Spleen (tissue), 11 donors: Measurements from ENCODE around the gene ACTN4. TPM values are rescaled to one million over a fixed set of nuclear protein-coding genes. Genes with fewer than 3 reads are reported as not detected.

Source experiments
- DNase-seq: peaks from one replicate; pipeline ENCODE4 v3.0.0-alpha.2; 2020
- H3K27ac ChIP-seq, 8 donors: fragments of 200-600 bp; sonication (generic) in 7 of 8; 1 replicate in 4 of 8; 2 replicates in 4 of 8; pipeline versions ENCODE4 v1.5.0 to v1.8.0; 2016 to 2021; ENCODE audit warnings: inconsistent platforms in 4 of 8, mild to moderate bottlenecking in 4 of 8, moderate library complexity in 1 of 8
- H3K27me3 ChIP-seq, 7 donors: fragments of 200-600 bp; sonication (generic) in 6 of 7; replicated peaks in 1 of 7; 1 replicate in 4 of 7; 2 replicates in 3 of 7; pipeline versions ENCODE4 v1.5.0 to v1.8.0; 2016 to 2021; ENCODE audit warnings: inconsistent platforms in 3 of 7, mild to moderate bottlenecking in 1 of 7
- H3K36me3 ChIP-seq, 6 donors: fragments of 200-600 bp; sonication (generic) in 5 of 6; 1 replicate in 4 of 6; 2 replicates in 2 of 6; pipeline versions ENCODE4 v1.5.0 to v1.8.0; 2016 to 2021; ENCODE audit warnings: inconsistent platforms in 2 of 6
- H3K4me1 ChIP-seq, 6 donors: fragments of 200-600 bp; sonication (generic) in 5 of 6; 1 replicate in 3 of 6; 2 replicates in 3 of 6; pipeline versions ENCODE4 v1.5.0 to v1.8.0; 2016 to 2021; ENCODE audit warnings: inconsistent platforms in 3 of 6
- H3K4me3 ChIP-seq, 8 donors: fragments of 200-600 bp; sonication (generic) in 7 of 8; 1 replicate in 4 of 8; 2 replicates in 4 of 8; pipeline versions ENCODE4 v1.5.0 to v1.8.0; 2016 to 2021; ENCODE audit warnings: inconsistent platforms in 4 of 8, mild to moderate bottlenecking in 4 of 8, moderate library complexity in 2 of 8
- H3K9me3 ChIP-seq, 8 donors: fragments of 200-600 bp; sonication (generic) in 7 of 8; 1 replicate in 4 of 8; 2 replicates in 4 of 8; pipeline versions ENCODE4 v1.5.0 to v1.8.0; 2016 to 2021; ENCODE audit warnings: inconsistent platforms in 4 of 8
- POLR2A ChIP-seq, 3 donors: fragments of 450-650 bp; IDR thresholded peaks; one replicate each; pipeline ENCODE4 v1.5.1; 2017; ENCODE audit warnings: antibody characterized with exemption in 3 of 3, mild to moderate bottlenecking in 1 of 3
- POLR2AphosphoS5 ChIP-seq, 3 donors: sonication (generic); formaldehyde crosslinking; IDR thresholded peaks; one replicate each; pipeline ENCODE4 v1.5.1; 2017; ENCODE audit warnings: antibody characterized with exemption in 3 of 3
- WGBS, 5 donors: extraction: QIAGEN DNeasy Blood & Tissue Kit in 3 of 5; methylation state at CpG; one replicate each; pipeline versions ENCODE4 v1.1.5 to v1.1.7; 2013 to 2018; 5-methylcytosine and 5-hydroxymethylcytosine counted together
- intact Hi-C: fragments of 100-400 bp; cut with DNase I; formaldehyde crosslinking; loops from one replicate; pipeline ENCODE4 v1.15.0; 2023; ENCODE audit warnings: low total_unique reads
- polyA plus RNA-seq, 3 donors: library from polyadenylated mRNA; stranded (reverse); fragments of 200-250 nt; gene quantifications; one replicate each; pipeline ENCODE4 v1.2.1, GENCODE V29; 2013
- total RNA-seq, 7 donors: library from RNA; depleted of rRNA in 3 of 7; stranded (reverse); fragments of >200 nt in 3 of 7; fragmentation: NEBNext Ultra II Directional in 4 of 7; extraction: Animal tissue kit (Norgen Biotek cat#: 25700) in 4 of 7; gene quantifications; one replicate each; pipeline versions ENCODE4 v1.1.0 to v1.2.1, GENCODE V29; 2016 to 2021
- TF ChIP-seq, protein P1 (sequence below), 11 experiments: fragments of 200-600 bp in 7 of 11; fragments of 450-650 bp in 4 of 11; sonication (generic) in 4 of 11; IDR thresholded peaks in 8 of 11; conservative IDR thresholded peaks in 3 of 11; 1 replicate in 7 of 11; 2 replicates in 4 of 11; pipeline versions ENCODE4 v1.4.0 to v1.8.0; 2016 to 2021; ENCODE audit warnings: antibody characterized with exemption in 11 of 11, inconsistent platforms in 4 of 11, mild to moderate bottlenecking in 1 of 11
- donor health status: healthy with polysubstance abuse.
- donor health status: DM: no; HTN: no; CAD: no; lungs with moderate emphysema.
- donor health status: DM: no; HTN: no; CAD: no.
- donor health status: Bipolar disorder and iron deficiency.
- donor health status: healthy.
- donor health status: DM: no; HTN: no; CAD: no.
- donor health status: DM: yes; HTN: yes; CAD: no.

The ACTN4 gene
- total and polyA plus RNA-seq, 10 donors = 39.3 to 621 (median 408) TPM

DNA sequence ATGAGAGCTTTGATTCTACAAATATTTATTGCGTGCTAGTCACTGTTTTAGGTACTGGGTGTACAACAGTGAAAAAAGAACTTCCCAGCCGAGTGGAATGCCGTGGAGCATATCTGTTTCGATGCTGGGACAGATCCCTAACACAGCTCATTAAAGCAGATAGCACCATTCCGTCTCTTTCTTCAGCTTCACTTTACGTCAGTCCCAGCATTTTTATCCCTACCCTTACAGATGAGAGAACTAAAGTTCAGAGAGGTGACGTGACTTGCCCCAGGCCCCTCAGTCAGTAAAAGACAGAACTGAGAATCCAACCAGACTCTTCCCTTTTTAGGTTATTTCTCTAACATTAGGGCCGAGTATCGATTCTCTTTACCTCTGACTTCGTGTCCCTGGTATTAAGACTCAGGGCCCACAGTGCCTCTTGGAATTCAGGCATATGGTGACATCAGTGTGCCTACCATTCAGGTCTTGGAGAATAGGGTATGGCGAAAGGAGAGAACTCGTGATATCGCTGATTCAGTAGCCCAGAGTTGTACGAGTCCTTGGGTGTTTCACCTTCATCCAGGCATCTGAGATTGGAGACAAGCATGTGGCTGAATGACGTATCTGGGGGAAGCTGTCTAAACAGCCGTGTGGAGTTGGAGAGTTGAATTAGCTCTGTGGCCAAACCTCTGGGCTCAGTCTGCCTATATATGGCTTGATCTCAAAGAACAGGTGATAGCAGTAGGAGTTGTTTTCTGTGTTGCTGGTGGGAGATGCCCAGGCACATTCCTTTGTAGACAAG lies 27.1 kb downstream of the ACTN4 start:
- DNase-seq = no peak
- Histone ChIP-seq H3K4me3 (no peak overlapping the region), H3K9me3 (no peaks in the 10 kb centered on the region), H3K36me3 (peaks cover 0 to 35% (median 0%) of the 10 kb centered on the region in 6 donors), H3K4me1 (peaks cover 54 to 96% (median 87%) of the 10 kb centered on the region in 6 donors), H3K27me3 (no peaks in the 10 kb centered on the region), H3K27ac (peak overlapping the region; percentile 48 to 91 (median 66))
- intact Hi-C loops = no loop called here
- 62 to 78% (median 70%) methylated on average over 16 of the region's 16 CpGs for WGBS, 5 donors
- TF ChIP-seq, protein P1, sequence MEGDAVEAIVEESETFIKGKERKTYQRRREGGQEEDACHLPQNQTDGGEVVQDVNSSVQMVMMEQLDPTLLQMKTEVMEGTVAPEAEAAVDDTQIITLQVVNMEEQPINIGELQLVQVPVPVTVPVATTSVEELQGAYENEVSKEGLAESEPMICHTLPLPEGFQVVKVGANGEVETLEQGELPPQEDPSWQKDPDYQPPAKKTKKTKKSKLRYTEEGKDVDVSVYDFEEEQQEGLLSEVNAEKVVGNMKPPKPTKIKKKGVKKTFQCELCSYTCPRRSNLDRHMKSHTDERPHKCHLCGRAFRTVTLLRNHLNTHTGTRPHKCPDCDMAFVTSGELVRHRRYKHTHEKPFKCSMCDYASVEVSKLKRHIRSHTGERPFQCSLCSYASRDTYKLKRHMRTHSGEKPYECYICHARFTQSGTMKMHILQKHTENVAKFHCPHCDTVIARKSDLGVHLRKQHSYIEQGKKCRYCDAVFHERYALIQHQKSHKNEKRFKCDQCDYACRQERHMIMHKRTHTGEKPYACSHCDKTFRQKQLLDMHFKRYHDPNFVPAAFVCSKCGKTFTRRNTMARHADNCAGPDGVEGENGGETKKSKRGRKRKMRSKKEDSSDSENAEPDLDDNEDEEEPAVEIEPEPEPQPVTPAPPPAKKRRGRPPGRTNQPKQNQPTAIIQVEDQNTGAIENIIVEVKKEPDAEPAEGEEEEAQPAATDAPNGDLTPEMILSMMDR (IDR thresholded peaks at IDR 0.05 in 8 of 11, conservative IDR thresholded peaks at IDR 0.05 in 3 of 11) = no peak
- peak in 1 of 3 donors; percentile 17 for TF ChIP-seq POLR2AphosphoS5 (IDR thresholded peaks at IDR 0.05)

DNA sequence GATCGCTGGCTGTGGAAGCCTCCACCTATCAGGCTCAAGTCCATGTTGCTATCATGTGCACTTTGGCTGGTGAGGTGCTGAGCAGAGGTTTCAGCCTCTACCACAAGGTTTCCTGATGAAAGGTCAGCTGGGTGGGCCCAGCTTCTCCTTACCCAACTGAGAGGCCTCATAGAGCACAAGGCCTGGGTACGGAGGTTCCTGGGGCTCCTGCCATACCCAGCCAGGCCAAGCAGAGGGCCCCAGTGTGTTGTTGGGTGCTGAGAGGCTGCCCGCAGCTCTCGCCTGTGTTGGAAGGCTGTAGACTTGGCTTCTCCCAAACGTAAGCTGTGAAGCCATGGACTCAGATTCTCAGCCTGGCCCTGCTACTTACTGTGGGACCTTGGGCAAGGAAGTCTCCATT lies 28.2 kb downstream of the ACTN4 start:
- peak overlapping the region; percentile 48 to 91 (median 66) for H3K27ac ChIP-seq
- H3K9me3 ChIP-seq = no peaks in the 10 kb centered on the region
- intact Hi-C loops = no loop called here
- no peaks in the 10 kb centered on the region for H3K27me3 ChIP-seq
- peaks cover 0 to 38% (median 0%) of the 10 kb centered on the region in 6 donors for H3K36me3 ChIP-seq
- DNase-seq = no peak
- 59 to 78% (median 69%) methylated on average over 1 to 5 of the region's 5 CpGs for WGBS, 5 donors
- peaks cover 53 to 96% (median 86%) of the 10 kb centered on the region in 6 donors for H3K4me1 ChIP-seq
- TF ChIP-seq, protein P1 (IDR thresholded peaks at IDR 0.05 in 8 of 11, conservative IDR thresholded peaks at IDR 0.05 in 3 of 11) = peak in 5 of 11 experiments; percentile 12 to 42 (median 26)
- no peak for TF ChIP-seq POLR2A (IDR thresholded peaks at IDR 0.05)
- TF ChIP-seq POLR2AphosphoS5 (IDR thresholded peaks at IDR 0.05) = peak; percentile 33 to 42 (median 36)
- H3K4me3 ChIP-seq = no peak overlapping the region

DNA sequence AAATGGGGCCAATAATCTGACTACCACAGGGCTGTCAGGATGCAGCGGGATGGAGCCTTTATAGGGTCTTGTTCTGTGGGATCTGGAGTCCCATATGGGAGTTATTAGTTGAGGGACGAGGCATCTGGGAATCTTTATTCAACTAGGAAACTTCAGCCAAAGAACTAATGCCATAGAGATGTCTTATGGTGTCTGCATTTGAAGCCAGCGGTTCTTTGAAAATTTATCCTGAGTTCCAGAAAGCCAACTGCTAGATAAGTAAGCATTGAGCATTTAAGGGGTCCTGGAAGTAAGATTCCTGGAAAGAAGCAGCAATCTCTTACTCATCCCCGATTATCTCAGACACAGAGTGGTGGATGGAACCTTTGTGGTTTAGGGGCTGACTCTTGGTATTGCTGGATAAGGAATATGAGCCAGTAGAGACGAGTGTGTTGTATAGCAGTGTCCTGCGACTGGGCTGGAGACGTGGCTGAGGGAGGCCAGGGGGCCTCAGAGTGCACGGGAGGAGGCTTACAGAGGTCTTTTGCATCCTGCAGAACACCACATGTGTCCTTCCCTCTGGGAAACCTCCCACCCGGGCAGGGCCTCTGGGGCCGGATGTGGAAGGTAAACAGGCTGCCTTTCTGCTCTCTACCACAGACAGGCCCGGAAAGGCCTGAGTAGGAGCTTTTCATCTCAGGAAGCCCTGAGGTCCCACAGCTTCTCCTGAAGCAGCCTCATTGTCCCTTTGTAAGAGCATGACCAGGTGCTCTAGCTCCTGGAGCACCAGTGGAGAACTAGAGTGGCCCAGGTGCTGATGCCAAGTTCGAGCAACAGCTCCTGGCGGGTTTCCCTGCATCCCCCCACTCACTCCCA lies 28.8 kb downstream of the ACTN4 start:
- Histone ChIP-seq H3K4me3 (peak overlapping the region in 1 of 8 donors; percentile 13), H3K9me3 (no peaks in the 10 kb centered on the region), H3K36me3 (peaks cover 0 to 40% (median 0%) of the 10 kb centered on the region in 6 donors), H3K27ac (peak overlapping the region; percentile 52 to 91 (median 68)), H3K27me3 (no peaks in the 10 kb centered on the region), H3K4me1 (peaks cover 56 to 96% (median 86%) of the 10 kb centered on the region in 6 donors)
- peak; percentile 80 for DNase-seq
- intact Hi-C loops = no loop called here
- 40 to 48% (median 46%) methylated on average over 11 to 13 of the region's 13 CpGs for WGBS, 5 donors
- TF ChIP-seq, protein P1 (IDR thresholded peaks at IDR 0.05 in 8 of 11, conservative IDR thresholded peaks at IDR 0.05 in 3 of 11) = peak in 1 of 11 experiments; percentile 3
- TF ChIP-seq POLR2AphosphoS5 (IDR thresholded peaks at IDR 0.05) (peak; percentile 6 to 51 (median 51)), POLR2A (IDR thresholded peaks at IDR 0.05) (no peak)
